Esophagus mucosa (tissue), 1 donor: Measurements from ENCODE around the gene FAP. TPM values are rescaled to one million over a fixed set of nuclear protein-coding genes. Genes with fewer than 3 reads are reported as not detected.
A peak's percentile ranks its signal among the peaks of the same experiment; 100 is the strongest.

Experiments used
- ATAC-seq: fragments of 200-7000 bp; cut with Tn5 transposase; one replicate; pipeline ENCODE4 v1.9.1; 2020
- total RNA-seq: library from RNA; stranded (reverse); gene quantifications from one replicate; pipeline ENCODE4 v1.2.4, GENCODE V29; 2023
- donor health status: DM: yes; HTN: yes; CAD: no.

Gene FAP
- total RNA-seq, 1 donor from 2014 or later: 1.3 TPM

GRCh38 chr2:162241571-162241970 is 1.7 kb downstream of the FAP start:
- ATAC-seq: no peak

GRCh38 chr2:162234620-162235462 is 8.4 kb downstream of the FAP start:
- no peak for ATAC-seq

GRCh38 chr2:162233197-162233596 is 10.0 kb downstream of the FAP start:
- ATAC-seq: no peak

- no peak for ATAC-seq
These were observed 10.6 kb downstream of the FAP start for GRCh38 chr2:162232671-162233070.

GRCh38 chr2:162232027-162232426 is 11.2 kb downstream of the FAP start:
- ATAC-seq: peak; percentile 59

- no peak for ATAC-seq
These were observed 12.5 kb downstream of the FAP start for GRCh38 chr2:162230761-162231160.

- ATAC-seq: no peak
These were observed 16.4 kb downstream of the FAP start for GRCh38 chr2:162226836-162227235.

- ATAC-seq: peak; percentile 88
These were observed 22.2 kb downstream of the FAP start for GRCh38 chr2:162221064-162221463.

GRCh38 chr2:162220368-162220767 is 22.9 kb downstream of the FAP start:
- ATAC-seq: no peak

- no peak for ATAC-seq
These were observed 23.8 kb downstream of the FAP start for GRCh38 chr2:162219426-162219825.

GRCh38 chr2:162217598-162217997 is 25.6 kb downstream of the FAP start:
- ATAC-seq: no peak

GRCh38 chr2:162215162-162215561 is 28.1 kb downstream of the FAP start:
- no peak for ATAC-seq

GRCh38 chr2:162212366-162212765 is 30.9 kb downstream of the FAP start:
- ATAC-seq: no peak

GRCh38 chr2:162211732-162212131 is 31.5 kb downstream of the FAP start:
- ATAC-seq: no peak

GRCh38 chr2:162210385-162210784 is 32.9 kb downstream of the FAP start:
- ATAC-seq: no peak

- no peak for ATAC-seq
These were observed 41.0 kb downstream of the FAP start for GRCh38 chr2:162202203-162202602.

- no peak for ATAC-seq
These were observed 42.6 kb downstream of the FAP start for GRCh38 chr2:162200636-162201035.

- ATAC-seq: no peak
These were observed 43.3 kb downstream of the FAP start for GRCh38 chr2:162199913-162200312.

- no peak for ATAC-seq
These were observed 45.0 kb downstream of the FAP start for GRCh38 chr2:162198239-162198638.

- no peak for ATAC-seq
These were observed 46.0 kb downstream of the FAP start for GRCh38 chr2:162197069-162197825.

GRCh38 chr2:162196638-162197037 is 46.6 kb downstream of the FAP start:
- ATAC-seq: no peak

GRCh38 chr2:162188451-162188850 is 54.8 kb downstream of the FAP start:
- no peak for ATAC-seq

- no peak for ATAC-seq
These were observed 57.6 kb downstream of the FAP start for GRCh38 chr2:162185541-162186232.
